IMR-90 (cell line): ENCODE results near the gene NFIA.

ENCODE experiments used
- FOS ChIP-seq: fragments of 150-350 bp; IDR thresholded peaks from 2 replicates; pipeline ENCODE4 v1.6.1; 2016; ENCODE audit warnings: low read depth, low read length
- POLR2A ChIP-seq: IDR thresholded peaks from 2 replicates; pipeline ENCODE4 v1.6.1; 2012; ENCODE audit warnings: mild to moderate bottlenecking, low read depth, low read length
- RAD21 ChIP-seq: IDR thresholded peaks from 2 replicates; pipeline ENCODE4 v1.6.1; 2012; ENCODE audit warnings: low read length, improper control_type of control experiment
- RCOR1 ChIP-seq: IDR thresholded peaks from 2 replicates; pipeline ENCODE4 v1.6.1; 2012; ENCODE audit warnings: mild to moderate bottlenecking, low read length, improper control_type of control experiment; ENCODE audit not compliant: insufficient replicate concordance
- RFX5 ChIP-seq: IDR thresholded peaks from 2 replicates; pipeline ENCODE4 v1.8.0; 2012; ENCODE audit warnings: low read depth, mild to moderate bottlenecking, low read length, moderate library complexity
- SMC3 ChIP-seq: fragments of 150-350 bp; IDR thresholded peaks from 2 replicates; pipeline ENCODE4 v1.6.1; 2016; ENCODE audit warnings: low read depth, mild to moderate bottlenecking, antibody characterized with exemption, low read length, moderate library complexity
- TF ChIP-seq, protein P1 (sequence below): conservative IDR thresholded peaks from 2 replicates; pipeline ENCODE4 v1.5.1; 2012; ENCODE audit warnings: mild to moderate bottlenecking, low read depth, low read length, improper control_type of control experiment

GRCh38 chr1:61501971-61502916, 419.9 kb downstream of the NFIA start:
- TF ChIP-seq, protein P1, sequence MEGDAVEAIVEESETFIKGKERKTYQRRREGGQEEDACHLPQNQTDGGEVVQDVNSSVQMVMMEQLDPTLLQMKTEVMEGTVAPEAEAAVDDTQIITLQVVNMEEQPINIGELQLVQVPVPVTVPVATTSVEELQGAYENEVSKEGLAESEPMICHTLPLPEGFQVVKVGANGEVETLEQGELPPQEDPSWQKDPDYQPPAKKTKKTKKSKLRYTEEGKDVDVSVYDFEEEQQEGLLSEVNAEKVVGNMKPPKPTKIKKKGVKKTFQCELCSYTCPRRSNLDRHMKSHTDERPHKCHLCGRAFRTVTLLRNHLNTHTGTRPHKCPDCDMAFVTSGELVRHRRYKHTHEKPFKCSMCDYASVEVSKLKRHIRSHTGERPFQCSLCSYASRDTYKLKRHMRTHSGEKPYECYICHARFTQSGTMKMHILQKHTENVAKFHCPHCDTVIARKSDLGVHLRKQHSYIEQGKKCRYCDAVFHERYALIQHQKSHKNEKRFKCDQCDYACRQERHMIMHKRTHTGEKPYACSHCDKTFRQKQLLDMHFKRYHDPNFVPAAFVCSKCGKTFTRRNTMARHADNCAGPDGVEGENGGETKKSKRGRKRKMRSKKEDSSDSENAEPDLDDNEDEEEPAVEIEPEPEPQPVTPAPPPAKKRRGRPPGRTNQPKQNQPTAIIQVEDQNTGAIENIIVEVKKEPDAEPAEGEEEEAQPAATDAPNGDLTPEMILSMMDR: no peak
- no peak for TF ChIP-seq RFX5
- no peak for TF ChIP-seq RAD21
- no peak for TF ChIP-seq SMC3
- TF ChIP-seq FOS: no peak
- no peak for TF ChIP-seq POLR2A
- TF ChIP-seq RCOR1: no peak
